Measurements from ENCODE around the gene SLC22A3.

DNA sequence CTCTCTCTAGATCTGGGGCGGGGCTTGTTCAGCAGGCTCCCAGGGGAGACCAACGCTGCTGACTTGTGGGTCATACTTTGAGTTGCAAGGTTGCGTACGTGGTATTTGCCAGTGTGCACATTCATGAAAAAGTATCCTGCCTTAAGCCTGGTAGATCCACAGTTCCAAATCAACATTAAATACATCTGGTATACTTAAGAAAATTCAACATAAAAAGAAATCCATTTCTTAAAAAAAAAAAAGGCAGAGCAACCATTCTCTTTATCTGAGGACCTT, 81.4 kb downstream of the SLC22A3 start:
- TF ChIP-seq, protein P1, sequence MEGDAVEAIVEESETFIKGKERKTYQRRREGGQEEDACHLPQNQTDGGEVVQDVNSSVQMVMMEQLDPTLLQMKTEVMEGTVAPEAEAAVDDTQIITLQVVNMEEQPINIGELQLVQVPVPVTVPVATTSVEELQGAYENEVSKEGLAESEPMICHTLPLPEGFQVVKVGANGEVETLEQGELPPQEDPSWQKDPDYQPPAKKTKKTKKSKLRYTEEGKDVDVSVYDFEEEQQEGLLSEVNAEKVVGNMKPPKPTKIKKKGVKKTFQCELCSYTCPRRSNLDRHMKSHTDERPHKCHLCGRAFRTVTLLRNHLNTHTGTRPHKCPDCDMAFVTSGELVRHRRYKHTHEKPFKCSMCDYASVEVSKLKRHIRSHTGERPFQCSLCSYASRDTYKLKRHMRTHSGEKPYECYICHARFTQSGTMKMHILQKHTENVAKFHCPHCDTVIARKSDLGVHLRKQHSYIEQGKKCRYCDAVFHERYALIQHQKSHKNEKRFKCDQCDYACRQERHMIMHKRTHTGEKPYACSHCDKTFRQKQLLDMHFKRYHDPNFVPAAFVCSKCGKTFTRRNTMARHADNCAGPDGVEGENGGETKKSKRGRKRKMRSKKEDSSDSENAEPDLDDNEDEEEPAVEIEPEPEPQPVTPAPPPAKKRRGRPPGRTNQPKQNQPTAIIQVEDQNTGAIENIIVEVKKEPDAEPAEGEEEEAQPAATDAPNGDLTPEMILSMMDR (IDR thresholded peaks at IDR 0.05; ENCODE audit: insufficient read depth, low read depth, low read length), result no peak
- TF ChIP-seq EZH2 (IDR thresholded peaks at IDR 0.05; ENCODE audit: insufficient read depth, low read length), result no peak
